ENCODE results near the gene ITGB4. TPM values are rescaled to one million over a fixed set of nuclear protein-coding genes. Genes with fewer than 3 reads are reported as not detected.

ITGB4 gene
- total RNA-seq, 4 donors from 2014 or later: 36.5 to 57.4 (median 46.6) TPM

- peaks cover 0 to 72% (median 7%) of the 10 kb centered on the region in 4 donors for H3K36me3 ChIP-seq
These were observed 9.9 kb downstream of the ITGB4 start for GRCh38 chr17:75731086-75731715.

GRCh38 chr17:75731716-75732498 is 10.6 kb downstream of the ITGB4 start:
- Histone ChIP-seq H3K27ac (replicated peaks in 1 of 4) (no peak overlapping the region), H3K36me3 (peaks cover 0 to 72% (median 10%) of the 10 kb centered on the region in 4 donors)
- intact Hi-C loops (cut with DNase I): no loop called here

More at GRCh38 chr17:75731086-75731715, 9.9 kb downstream of the ITGB4 start:
- no peak for DNase-seq (ENCODE audit: extremely low spot score)
- Histone ChIP-seq H3K27me3 (no peaks in the 10 kb centered on the region), H3K27ac (replicated peaks in 1 of 4) (no peak overlapping the region), H3K9me3 (no peaks in the 10 kb centered on the region), H3K4me1 (peaks cover 0 to 3% (median 0%) of the 10 kb centered on the region in 4 donors), H3K4me3 (no peak overlapping the region)
- intact Hi-C loops (cut with DNase I): no loop called here
- 87% methylated on average over 20 of the region's 26 CpGs for WGBS
- TF ChIP-seq CTCF (IDR thresholded peaks at IDR 0.05): no peak
- TF ChIP-seq POLR2A (IDR thresholded peaks at IDR 0.05; ENCODE audit: low read depth): no peak
- TF ChIP-seq POLR2AphosphoS5 (IDR thresholded peaks at IDR 0.05): no peak
- no peak for TF ChIP-seq EP300 (IDR thresholded peaks at IDR 0.05)

GRCh38 chr17:75733471-75733870 is 12.2 kb downstream of the ITGB4 start:
- intact Hi-C loops (cut with DNase I): no loop called here
- 90% methylated on average over 17 of the region's 18 CpGs for WGBS

More at GRCh38 chr17:75731716-75732498, 10.6 kb downstream of the ITGB4 start:
- H3K4me3 ChIP-seq: no peak overlapping the region
- no peak for TF ChIP-seq EP300 (IDR thresholded peaks at IDR 0.05)
- TF ChIP-seq POLR2A (IDR thresholded peaks at IDR 0.05; ENCODE audit: low read depth): no peak
- TF ChIP-seq CTCF (IDR thresholded peaks at IDR 0.05): no peak
- no peak for TF ChIP-seq POLR2AphosphoS5 (IDR thresholded peaks at IDR 0.05)
- no peaks in the 10 kb centered on the region for H3K9me3 ChIP-seq
- WGBS: 88% methylated on average over 10 of the region's 31 CpGs
- no peak for DNase-seq (ENCODE audit: extremely low spot score)
- no peaks in the 10 kb centered on the region for H3K27me3 ChIP-seq
- peaks cover 0 to 3% (median 0%) of the 10 kb centered on the region in 4 donors for H3K4me1 ChIP-seq

GRCh38 chr17:75734674-75735294 is 13.5 kb downstream of the ITGB4 start:
- peaks cover 0 to 3% (median 0%) of the 10 kb centered on the region in 4 donors for H3K4me1 ChIP-seq
- H3K36me3 ChIP-seq: peaks cover 0 to 74% (median 15%) of the 10 kb centered on the region in 4 donors
- no peaks in the 10 kb centered on the region for H3K9me3 ChIP-seq
- no peak for DNase-seq (ENCODE audit: extremely low spot score)
- TF ChIP-seq CTCF (IDR thresholded peaks at IDR 0.05) (no peak), POLR2A (IDR thresholded peaks at IDR 0.05; ENCODE audit: low read depth) (no peak), POLR2AphosphoS5 (IDR thresholded peaks at IDR 0.05) (no peak), EP300 (IDR thresholded peaks at IDR 0.05) (no peak)
- WGBS: 73% methylated on average over 4 of the region's 4 CpGs
- peaks cover 0 to 8% (median 0%) of the 10 kb centered on the region in 4 donors for H3K27me3 ChIP-seq
- no peak overlapping the region for H3K4me3 ChIP-seq
- no peak overlapping the region for H3K27ac ChIP-seq (replicated peaks in 1 of 4)
- intact Hi-C loops (cut with DNase I): no loop called here

More at GRCh38 chr17:75733471-75733870, 12.2 kb downstream of the ITGB4 start:
- Histone ChIP-seq H3K36me3 (peaks cover 0 to 70% (median 15%) of the 10 kb centered on the region in 4 donors), H3K27ac (replicated peaks in 1 of 4) (no peak overlapping the region), H3K9me3 (no peaks in the 10 kb centered on the region), H3K4me1 (peaks cover 0 to 3% (median 0%) of the 10 kb centered on the region in 4 donors), H3K27me3 (peaks cover 0 to 8% (median 0%) of the 10 kb centered on the region in 4 donors), H3K4me3 (no peak overlapping the region)
- no peak for DNase-seq (ENCODE audit: extremely low spot score)
- TF ChIP-seq EP300 (IDR thresholded peaks at IDR 0.05) (no peak), POLR2A (IDR thresholded peaks at IDR 0.05; ENCODE audit: low read depth) (no peak), POLR2AphosphoS5 (IDR thresholded peaks at IDR 0.05) (no peak), CTCF (IDR thresholded peaks at IDR 0.05) (no peak)

Data from esophagus muscularis mucosa (tissue), 4 donors.